HT-29 (cell line): ENCODE results near the gene PPM1F. TPM values are rescaled to one million over a fixed set of nuclear protein-coding genes. Genes with fewer than 3 reads are reported as not detected.
"Not testable (repeated sequence)": the region's sequence is repeated elsewhere in the genome, so short reads cannot be mapped to it uniquely, and the experiment has no call there.

Source experiments
- DNase-seq: peaks from one replicate; pipeline ENCODE4 v3.0.0-alpha.2; 2015; ENCODE audit warnings: low spot score
- total RNA-seq: library from RNA; depleted of rRNA; stranded (reverse); fragments of >200 nt; shearing (Covaris generic); gene quantifications from 2 replicates; pipeline ENCODE4 v1.2.3, GENCODE V29; 2014

Gene PPM1F
- total RNA-seq, 1 experiment from 2014 or later = 17.8 TPM

- DNase-seq = peak; percentile 33
These were observed 10.0 kb downstream of the PPM1F start for GRCh38 chr22:21942407-21943343.

- no peak for DNase-seq
These were observed 10.7 kb downstream of the PPM1F start for GRCh38 chr22:21941921-21942320.

GRCh38 chr22:21940521-21940920, 12.1 kb downstream of the PPM1F start:
- DNase-seq = no peak

- DNase-seq = not testable (repeated sequence)
These were observed 12.7 kb downstream of the PPM1F start for GRCh38 chr22:21939935-21940334.

- DNase-seq = no peak
These were observed 13.2 kb downstream of the PPM1F start for GRCh38 chr22:21939461-21939913.

GRCh38 chr22:21938906-21939305, 13.7 kb downstream of the PPM1F start:
- DNase-seq = no peak

- DNase-seq = peak; percentile 91
These were observed 14.4 kb downstream of the PPM1F start for GRCh38 chr22:21938071-21938822.

- no peak for DNase-seq
These were observed 14.9 kb downstream of the PPM1F start for GRCh38 chr22:21937821-21938070.

- no peak for DNase-seq
These were observed 15.4 kb downstream of the PPM1F start for GRCh38 chr22:21937041-21937820.

- no peak for DNase-seq
These were observed 16.4 kb downstream of the PPM1F start for GRCh38 chr22:21936151-21936775.

GRCh38 chr22:21933910-21934309, 18.7 kb downstream of the PPM1F start:
- no peak for DNase-seq

- DNase-seq = no peak
These were observed 19.2 kb downstream of the PPM1F start for GRCh38 chr22:21933413-21933812.

GRCh38 chr22:21932347-21932746, 20.3 kb downstream of the PPM1F start:
- DNase-seq = no peak

GRCh38 chr22:21931056-21931455, 21.6 kb downstream of the PPM1F start:
- no peak for DNase-seq

GRCh38 chr22:21929253-21929652, 23.4 kb downstream of the PPM1F start:
- no peak for DNase-seq

- DNase-seq = no peak
These were observed 24.6 kb downstream of the PPM1F start for GRCh38 chr22:21928048-21928447.

GRCh38 chr22:21927174-21927823, 25.3 kb downstream of the PPM1F start:
- no peak for DNase-seq

GRCh38 chr22:21926728-21927127, 25.9 kb downstream of the PPM1F start:
- no peak for DNase-seq

GRCh38 chr22:21923163-21923561, 29.5 kb downstream of the PPM1F start:
- DNase-seq = no peak

GRCh38 chr22:21922370-21923162, 30.1 kb downstream of the PPM1F start:
- no peak for DNase-seq
